ENCODE data around the gene STPG1. TPM values are rescaled to one million over a fixed set of nuclear protein-coding genes. Genes with fewer than 3 reads are reported as not detected.

The STPG1 gene
- total and polyA plus RNA-seq, 2 donors (not counting 3 experiments of a cell fraction or from before 2014, with no cell fraction given): 6.3 to 10.2 TPM

DNA sequence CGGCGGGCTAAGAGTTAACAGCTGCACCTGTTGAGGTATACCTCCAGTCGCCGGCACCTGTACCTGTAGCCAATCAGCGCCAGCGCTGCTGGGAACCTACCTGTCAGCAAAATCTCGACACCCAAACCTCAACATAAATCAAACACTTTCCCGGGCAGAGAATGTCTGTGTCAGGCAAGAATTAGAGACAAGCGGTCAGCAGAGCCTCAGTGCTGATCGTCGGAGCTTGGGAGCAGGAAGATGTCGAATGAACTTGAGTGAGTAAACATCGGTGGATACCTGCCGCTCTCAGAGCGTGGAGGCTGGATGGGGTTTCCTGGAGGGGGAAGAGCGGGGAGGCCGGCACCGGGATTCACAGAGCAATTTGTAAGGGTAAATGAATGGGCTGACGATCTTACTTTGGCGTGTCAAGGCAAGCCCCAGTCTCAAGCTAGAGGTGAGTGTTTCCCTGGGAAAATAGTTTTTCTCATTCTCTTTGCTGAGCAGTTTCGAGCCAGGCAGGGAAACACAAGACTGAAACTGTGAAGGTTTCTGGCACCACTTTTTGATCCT, 94.2 kb downstream of the STPG1 start, which contains the start of gene GRHL3:
Gene GRHL3 (plus strand): TSS at position 46 of the 552 bp plus-strand sequence. CDS start 195 bp downstream, at position 241.
- dilution Hi-C loops (cut with MboI; ENCODE audit: extremely low pct_ligation_motif_present, low sequenced_read_pairs) (no loop called here), intact Hi-C loops (cut with micrococcal nuclease) (no loop called here)
- BruUV-seq (replicated peaks): no TSS peak
- Histone ChIP-seq H3K36me3 (ENCODE audit: control insufficient read depth in 2 of 2, extremely low read depth in 1 of 2, insufficient read depth in 2 of 2, low read length in 2 of 2) (no peaks in the 10 kb centered on the region), H4K20me1 (replicated peaks; ENCODE audit: control insufficient read depth, extremely low read depth, insufficient read depth, low read length) (no peaks in the 10 kb centered on the region), H3K4me3 (replicated peaks in 1 of 3; ENCODE audit: insufficient read depth in 1 of 3, low read depth in 1 of 3, low read length in 3 of 3) (no peak within 1 kb of the TSS), H3K27me3 (ENCODE audit: control insufficient read depth in 2 of 2, insufficient read depth in 2 of 2, low read length in 2 of 2) (peaks cover 58 to 76% of the 10 kb centered on the region in 2 experiments), H3K9me3 (replicated peaks; ENCODE audit: control insufficient read depth, insufficient read depth, low read length) (no peaks in the 10 kb centered on the region), H3K27ac (ENCODE audit: insufficient read depth, low read depth, low read length) (no peak within 1 kb of the TSS), H3K9ac (replicated peaks; ENCODE audit: extremely low read depth, insufficient read depth, low read length) (no peak within 1 kb of the TSS), H3K4me2 (ENCODE audit: insufficient read depth, low read length) (no peak within 1 kb of the TSS), H3K4me1 (ENCODE audit: control insufficient read depth, extremely low read depth, insufficient read depth, low read length) (peaks cover 5% of the 10 kb centered on the region), H3K79me2 (ENCODE audit: control insufficient read depth, insufficient read depth, low read length) (no peaks in the 10 kb centered on the region), H3K9me1 (replicated peaks; ENCODE audit: control insufficient read depth, extremely low read depth, insufficient read depth, low read length) (no peaks in the 10 kb centered on the region), H2AFZ (ENCODE audit: low read depth, low read length) (no peak within 1 kb of the TSS)
- ChIA-PET POLR2A (no interaction called here), CTCF (interaction anchor here (0.8 kb wide), 1 partner anchor 18 kb away, joined by 4 read pairs; no protein-coding TSS in a partner anchor)
- DNase-seq (ENCODE audit: low read depth, low spot score) (no peak), FAIRE-seq (no peak)
- peak; percentile 54 for TF ChIP-seq EZH2 (IDR thresholded peaks at IDR 0.05; ENCODE audit: borderline replicate concordance, low read depth, low read length, severe bottlenecking)
- no peak for TF ChIP-seq POLR2AphosphoS5 (IDR thresholded peaks at IDR 0.05; ENCODE audit: insufficient read depth, low read depth, low read length)

DNA sequence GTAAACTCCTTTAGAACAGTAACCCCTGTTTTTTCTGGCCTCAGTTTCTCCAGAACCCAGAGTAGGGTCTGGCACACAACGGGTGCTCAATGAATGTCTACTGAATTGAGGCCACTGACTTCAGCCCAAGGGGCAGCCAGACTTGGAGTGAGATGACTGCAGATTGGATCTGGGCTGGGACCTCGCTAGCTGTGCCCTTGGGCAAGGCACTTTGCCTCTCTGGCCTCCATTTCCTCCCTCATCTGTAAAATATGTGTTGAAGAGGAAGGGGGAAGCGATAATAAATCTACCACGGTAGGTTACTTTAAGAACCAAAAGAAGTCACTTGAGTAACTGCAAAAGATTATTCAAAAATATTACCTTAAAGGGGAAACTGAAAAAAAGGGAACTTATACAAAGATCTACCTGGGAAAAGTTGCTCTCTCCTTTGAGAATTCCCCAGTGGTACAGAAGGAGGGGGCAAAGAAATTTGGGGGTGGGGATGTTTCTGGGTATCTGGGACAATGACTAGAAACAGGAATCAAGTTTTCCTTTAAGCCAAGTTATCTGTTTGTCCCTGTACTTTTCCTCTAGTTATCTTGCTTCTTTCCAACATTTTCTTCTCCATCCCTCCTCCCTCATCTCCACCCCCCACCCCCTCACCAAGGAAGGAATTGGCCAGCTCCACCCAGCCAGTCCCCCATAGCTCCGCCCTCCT, 94.8 kb downstream of the STPG1 start:
- no peak overlapping the region for H3K9ac ChIP-seq (replicated peaks; ENCODE audit: extremely low read depth, insufficient read depth, low read length)
- no peak for DNase-seq (ENCODE audit: low read depth, low spot score)

More for the DNA sequence above, 94.8 kb downstream of the STPG1 start:
- dilution Hi-C loops (cut with MboI; ENCODE audit: extremely low pct_ligation_motif_present, low sequenced_read_pairs) (no loop called here), intact Hi-C loops (cut with micrococcal nuclease) (no loop called here)
- TF ChIP-seq, protein P1, sequence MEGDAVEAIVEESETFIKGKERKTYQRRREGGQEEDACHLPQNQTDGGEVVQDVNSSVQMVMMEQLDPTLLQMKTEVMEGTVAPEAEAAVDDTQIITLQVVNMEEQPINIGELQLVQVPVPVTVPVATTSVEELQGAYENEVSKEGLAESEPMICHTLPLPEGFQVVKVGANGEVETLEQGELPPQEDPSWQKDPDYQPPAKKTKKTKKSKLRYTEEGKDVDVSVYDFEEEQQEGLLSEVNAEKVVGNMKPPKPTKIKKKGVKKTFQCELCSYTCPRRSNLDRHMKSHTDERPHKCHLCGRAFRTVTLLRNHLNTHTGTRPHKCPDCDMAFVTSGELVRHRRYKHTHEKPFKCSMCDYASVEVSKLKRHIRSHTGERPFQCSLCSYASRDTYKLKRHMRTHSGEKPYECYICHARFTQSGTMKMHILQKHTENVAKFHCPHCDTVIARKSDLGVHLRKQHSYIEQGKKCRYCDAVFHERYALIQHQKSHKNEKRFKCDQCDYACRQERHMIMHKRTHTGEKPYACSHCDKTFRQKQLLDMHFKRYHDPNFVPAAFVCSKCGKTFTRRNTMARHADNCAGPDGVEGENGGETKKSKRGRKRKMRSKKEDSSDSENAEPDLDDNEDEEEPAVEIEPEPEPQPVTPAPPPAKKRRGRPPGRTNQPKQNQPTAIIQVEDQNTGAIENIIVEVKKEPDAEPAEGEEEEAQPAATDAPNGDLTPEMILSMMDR (IDR thresholded peaks at IDR 0.05; ENCODE audit: extremely low read depth in 1 of 2, insufficient read depth in 1 of 2, low read depth in 1 of 2, low read length in 2 of 2): no peak
- no peak for TF ChIP-seq GATA2 (IDR thresholded peaks at IDR 0.05; ENCODE audit: insufficient read depth, insufficient read length, low read depth, low read length)
- H4K20me1 ChIP-seq (replicated peaks; ENCODE audit: control insufficient read depth, extremely low read depth, insufficient read depth, low read length): no peaks in the 10 kb centered on the region
- no peak overlapping the region for H3K27ac ChIP-seq (ENCODE audit: insufficient read depth, low read depth, low read length)
- no peak overlapping the region for H3K4me3 ChIP-seq (replicated peaks in 1 of 3; ENCODE audit: insufficient read depth in 1 of 3, low read depth in 1 of 3, low read length in 3 of 3)
- no peaks in the 10 kb centered on the region for H3K9me1 ChIP-seq (replicated peaks; ENCODE audit: control insufficient read depth, extremely low read depth, insufficient read depth, low read length)
- peaks cover 53 to 71% of the 10 kb centered on the region in 2 experiments for H3K27me3 ChIP-seq (ENCODE audit: control insufficient read depth in 2 of 2, insufficient read depth in 2 of 2, low read length in 2 of 2)
- no peak overlapping the region for H3K4me2 ChIP-seq (ENCODE audit: insufficient read depth, low read length)
- H3K9me3 ChIP-seq (replicated peaks; ENCODE audit: control insufficient read depth, insufficient read depth, low read length): no peaks in the 10 kb centered on the region
- no TSS peak for BruUV-seq (replicated peaks)
- H2AFZ ChIP-seq (ENCODE audit: low read depth, low read length): no peak overlapping the region
- no peaks in the 10 kb centered on the region for H3K36me3 ChIP-seq (ENCODE audit: control insufficient read depth in 2 of 2, extremely low read depth in 1 of 2, insufficient read depth in 2 of 2, low read length in 2 of 2)
- peaks cover 5% of the 10 kb centered on the region for H3K4me1 ChIP-seq (ENCODE audit: control insufficient read depth, extremely low read depth, insufficient read depth, low read length)
- ChIA-PET CTCF (interaction anchor here (0.7 to 0.8 kb wide), 2 partner anchors 17 to 46 kb away, joined by 3 to 4 read pairs; no protein-coding TSS in a partner anchor), POLR2A (no interaction called here)
- FAIRE-seq: no peak
- no peaks in the 10 kb centered on the region for H3K79me2 ChIP-seq (ENCODE audit: control insufficient read depth, insufficient read depth, low read length)

Data from endothelial cell of umbilical vein (primary cell).